Heart right ventricle (tissue), 16 donors: ENCODE results near the gene SPNS2. TPM values are rescaled to one million over a fixed set of nuclear protein-coding genes. Genes with fewer than 3 reads are reported as not detected.
A peak's percentile ranks its signal among the peaks of the same experiment; 100 is the strongest.

Experiments
- ATAC-seq, 8 donors: fragments of 200-7000 bp; cut with Tn5 transposase; one replicate each; pipeline ENCODE4 v1.9.1; 2020; ENCODE audit warnings: mild to moderate bottlenecking in 8 of 8, moderate library complexity in 8 of 8, moderate number of reproducible peaks in 1 of 8
- DNase-seq, 2 donors: peaks; one replicate each; pipeline ENCODE4 v3.0.0-alpha.2; 2020
- H3K27ac ChIP-seq, 10 donors: fragments of 200-600 bp; sonication (generic) in 2 of 10; one replicate each; pipeline versions ENCODE4 v1.5.0 to v1.8.0; 2020 to 2022; ENCODE audit warnings: mild to moderate bottlenecking in 3 of 10
- H3K27me3 ChIP-seq, 7 donors: fragments of 200-600 bp; one replicate each; pipeline ENCODE4 v1.8.0; 2021 to 2022; ENCODE audit warnings: mild to moderate bottlenecking in 2 of 7
- H3K36me3 ChIP-seq, 9 donors: fragments of 200-600 bp; sonication (generic) in 1 of 9; one replicate each; pipeline versions ENCODE4 v1.5.0 to v1.8.0; 2020 to 2022; ENCODE audit warnings: mild to moderate bottlenecking in 2 of 9
- H3K4me1 ChIP-seq, 9 donors: fragments of 200-600 bp; sonication (generic) in 1 of 9; one replicate each; pipeline versions ENCODE4 v1.5.0 to v1.8.0; 2020 to 2022; ENCODE audit warnings: mild to moderate bottlenecking in 4 of 9
- H3K4me3 ChIP-seq, 10 donors: fragments of 200-600 bp; sonication (generic) in 2 of 10; one replicate each; pipeline versions ENCODE4 v1.5.0 to v1.8.0; 2020 to 2022; ENCODE audit warnings: mild to moderate bottlenecking in 7 of 10, moderate library complexity in 2 of 10
- H3K9me3 ChIP-seq, 11 donors: fragments of 200-600 bp in 10 of 11; sonication (generic) in 2 of 11; one replicate each; pipeline versions ENCODE4 v1.5.0 to v1.8.0; 2013 to 2022; ENCODE audit warnings: mild to moderate bottlenecking in 2 of 11, control low read depth in 1 of 11, moderate library complexity in 1 of 11
- WGBS, 2 donors: extraction: QIAGEN DNeasy Blood & Tissue Kit; methylation state at CpG; one replicate each; pipeline ENCODE4 v1.1.7; 2013; ENCODE audit warnings: inconsistent platforms in 1 of 2; 5-methylcytosine and 5-hydroxymethylcytosine counted together
- intact Hi-C, 10 donors: fragments of 100-400 bp; cut with DNase I; formaldehyde crosslinking; loops; one replicate each; pipeline versions ENCODE4 v1.11.1 to v1.14.2; 2022
- polyA plus RNA-seq, 2 donors: library from polyadenylated mRNA; stranded (reverse); fragments of 200-250 nt; gene quantifications; one replicate each; pipeline ENCODE4 v1.2.3, GENCODE V29; 2013
- total RNA-seq, 10 donors: library from RNA; stranded (reverse); fragmentation: NEBNext Ultra II Directional in 3 of 10; extraction: Animal tissue kit (Norgen Biotek cat#: 25700) in 3 of 10; gene quantifications; one replicate each; pipeline versions ENCODE4 v1.2.1 to v1.2.4, GENCODE V29; 2021 to 2023
- TF ChIP-seq, protein P1 (sequence below), 9 donors: fragments of 200-600 bp; sonication (generic) in 2 of 9; IDR thresholded peaks; one replicate each; pipeline versions ENCODE4 v1.5.0 to v1.8.0; 2021 to 2022; ENCODE audit warnings: antibody characterized with exemption in 9 of 9, mild to moderate bottlenecking in 5 of 9, moderate library complexity in 1 of 9
- donor health status: Arrhythmogenic right ventricular cardiomyopathy.
- donor health status: ischemic (EF 13 %, LVEDD 7.1; RV severe dilation, severe dysfunction).
- donor health status: healthy with polysubstance abuse.
- donor health status: DM: no; HTN: yes; CAD: no.
- donor health status: DM: no; HTN: no; CAD: no.
- donor health status: ischemic (EF 25% LVEDD 6.9; RV normal size, moderate dysfunction).
- donor health status: ischemic (EF 25% LVEDD 5.7; RV mildly dilated, moderate dysfunction).
- donor health status: healthy.
- donor health status: DM: yes; HTN: yes; CAD: no.
- donor health status: Ischemic cardiomyopathy.
- donor health status: ischemic (EF 35%, LVEDD 5.7; RV mildly dilated, moderate dysfunction).
- donor health status: nonischemic (EF 11% LVEDD 7.7; RV severe dilation, severe dysfunction).
- donor health status: DM: yes; HTN: yes; CAD: no.
- donor health status: PGD.
- donor health status: ischemic (EF 29% LVEDD 5.4; RV normal size, mild dysfunction).
- donor health status: nonischemic (EF 23%, LVEDD 6.1; RV moderate dilation, normal function).

SPNS2 gene
- total and polyA plus RNA-seq, 12 donors, result 4.5 to 27.7 (median 9.8) TPM

DNA sequence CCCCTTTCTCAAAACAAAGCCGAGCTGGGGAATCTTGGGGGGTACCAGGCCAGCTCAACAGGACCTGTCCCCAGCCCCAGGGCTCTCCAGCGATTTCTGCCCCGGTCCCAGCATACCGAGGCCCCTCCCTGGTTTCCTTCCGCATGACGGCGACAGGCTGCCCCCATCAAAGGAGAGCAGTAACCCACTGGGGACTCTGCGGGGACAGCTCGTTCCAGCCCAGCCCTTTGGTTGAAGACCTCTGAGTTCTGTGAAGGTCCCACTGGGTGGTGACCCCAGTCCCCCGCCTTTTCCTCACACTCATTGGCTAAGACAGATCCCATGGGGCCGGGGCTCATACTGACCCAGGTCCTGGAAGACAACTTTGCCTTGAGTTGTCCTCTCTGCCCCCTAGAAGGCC, 89.7 kb downstream of the SPNS2 start:
- WGBS, 2 donors, result 50 to 60% methylated on average over 11 of the region's 11 CpGs
- H3K4me3 ChIP-seq, result peak overlapping the region in 4 of 10 donors; percentile 3 to 11 (median 8)

More for the DNA sequence above, 89.7 kb downstream of the SPNS2 start:
- intact Hi-C loops, result loop anchor here in 1 of 10 donors (2.0 kb wide), 1 partner anchor 16 kb away; no protein-coding TSS in a partner anchor
- ATAC-seq (peak in 6 of 8 donors; percentile 1 to 59 (median 28)), DNase-seq (peak in 1 of 2 donors; percentile 65)
- Histone ChIP-seq H3K27ac (peak overlapping the region; percentile 66 to 86 (median 76)), H3K9me3 (no peaks in the 10 kb centered on the region), H3K36me3 (no peaks in the 10 kb centered on the region), H3K27me3 (peaks cover 0 to 29% (median 15%) of the 10 kb centered on the region in 7 donors), H3K4me1 (peaks cover 16 to 66% (median 52%) of the 10 kb centered on the region in 9 donors)
- TF ChIP-seq, protein P1, sequence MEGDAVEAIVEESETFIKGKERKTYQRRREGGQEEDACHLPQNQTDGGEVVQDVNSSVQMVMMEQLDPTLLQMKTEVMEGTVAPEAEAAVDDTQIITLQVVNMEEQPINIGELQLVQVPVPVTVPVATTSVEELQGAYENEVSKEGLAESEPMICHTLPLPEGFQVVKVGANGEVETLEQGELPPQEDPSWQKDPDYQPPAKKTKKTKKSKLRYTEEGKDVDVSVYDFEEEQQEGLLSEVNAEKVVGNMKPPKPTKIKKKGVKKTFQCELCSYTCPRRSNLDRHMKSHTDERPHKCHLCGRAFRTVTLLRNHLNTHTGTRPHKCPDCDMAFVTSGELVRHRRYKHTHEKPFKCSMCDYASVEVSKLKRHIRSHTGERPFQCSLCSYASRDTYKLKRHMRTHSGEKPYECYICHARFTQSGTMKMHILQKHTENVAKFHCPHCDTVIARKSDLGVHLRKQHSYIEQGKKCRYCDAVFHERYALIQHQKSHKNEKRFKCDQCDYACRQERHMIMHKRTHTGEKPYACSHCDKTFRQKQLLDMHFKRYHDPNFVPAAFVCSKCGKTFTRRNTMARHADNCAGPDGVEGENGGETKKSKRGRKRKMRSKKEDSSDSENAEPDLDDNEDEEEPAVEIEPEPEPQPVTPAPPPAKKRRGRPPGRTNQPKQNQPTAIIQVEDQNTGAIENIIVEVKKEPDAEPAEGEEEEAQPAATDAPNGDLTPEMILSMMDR (IDR thresholded peaks at IDR 0.05), result no peak

Other genes with a start within 250 kb of the SPNS2 start
- 10 to 100 TPM; 18.7 to 34.4 (median 24.4) TPM for gene ANKFY1, start 234.9 kb upstream of the SPNS2 start, total RNA-seq
- gene ANKFY1, start 234.9 kb upstream of the SPNS2 start, polyA plus RNA-seq, result 10 to 100 TPM in 1 of 2 donors, 1 to 10 TPM in 1; 8.6 to 12.8 TPM
- gene UBE2G1, start 132.2 kb upstream of the SPNS2 start, total RNA-seq, result 100 to 1,000 TPM in 6 of 10 donors, 10 to 100 TPM in 4; 82.1 to 119 (median 104) TPM
- gene UBE2G1, start 132.2 kb upstream of the SPNS2 start, polyA plus RNA-seq, result 10 to 100 TPM; 14.9 to 41.1 TPM
- 1 to 10 TPM in 5 of 10 donors, under 1 TPM in 4, not detected in 1; 0.22 to 4.2 (median 1.3) TPM for gene SPNS3, start 64.9 kb upstream of the SPNS2 start, total RNA-seq
- under 1 TPM; 0.13 to 0.59 TPM for gene SPNS3, start 64.9 kb upstream of the SPNS2 start, polyA plus RNA-seq
- 10 to 100 TPM; 18.7 to 30.3 (median 21.7) TPM for gene MYBBP1A, start 56.5 kb downstream of the SPNS2 start, total RNA-seq
- 10 to 100 TPM; 25.4 to 25.7 TPM for gene MYBBP1A, start 56.5 kb downstream of the SPNS2 start, polyA plus RNA-seq
- gene GGT6, start 61.7 kb downstream of the SPNS2 start, total RNA-seq, result under 1 TPM in 4 of 10 donors, not detected in 6; 0.08 to 0.19 (median 0.12) TPM
- gene GGT6, start 61.7 kb downstream of the SPNS2 start, polyA plus RNA-seq, result under 1 TPM; 0.03 to 0.15 TPM
- 10 to 100 TPM in 9 of 10 donors, 1 to 10 TPM in 1; 7.8 to 84.1 (median 23.4) TPM for gene SMTNL2, start 85.6 kb downstream of the SPNS2 start, total RNA-seq
- gene SMTNL2, start 85.6 kb downstream of the SPNS2 start, polyA plus RNA-seq, result 10 to 100 TPM in 1 of 2 donors, 1 to 10 TPM in 1; 2.7 to 11.8 TPM
- 1 to 10 TPM in 1 of 10 donors, under 1 TPM in 6, not detected in 3; 0.11 to 1.3 (median 0.16) TPM for gene ALOX15, start 142.8 kb downstream of the SPNS2 start, total RNA-seq
- not detected for gene ALOX15, start 142.8 kb downstream of the SPNS2 start, polyA plus RNA-seq
- gene PELP1, start 205.3 kb downstream of the SPNS2 start, total RNA-seq, result 10 to 100 TPM; 28.6 to 41.9 (median 35.2) TPM
- 10 to 100 TPM; 14.4 to 29.3 TPM for gene PELP1, start 205.3 kb downstream of the SPNS2 start, polyA plus RNA-seq
- 10 to 100 TPM; 10.8 to 53.5 (median 17.2) TPM for gene ARRB2, start 211.8 kb downstream of the SPNS2 start, total RNA-seq
- 10 to 100 TPM; 13.4 to 33.4 TPM for gene ARRB2, start 211.8 kb downstream of the SPNS2 start, polyA plus RNA-seq
- 10 to 100 TPM; 11.9 to 21.7 (median 17.5) TPM for gene MED11, start 232.5 kb downstream of the SPNS2 start, total RNA-seq
- 10 to 100 TPM; 23.9 to 57.1 TPM for gene MED11, start 232.5 kb downstream of the SPNS2 start, polyA plus RNA-seq
- gene ZMYND15, start 241.0 kb downstream of the SPNS2 start, total RNA-seq, result 1 to 10 TPM in 1 of 10 donors, under 1 TPM in 8, not detected in 1; 0.15 to 2.1 (median 0.38) TPM
- gene ZMYND15, start 241.0 kb downstream of the SPNS2 start, polyA plus RNA-seq, result under 1 TPM; 0.20 to 0.22 TPM
- gene CXCL16, start 241.0 kb downstream of the SPNS2 start, total RNA-seq, result 10 to 100 TPM in 1 of 10 donors, 1 to 10 TPM in 9; 2.8 to 29.6 (median 4.2) TPM
- gene CXCL16, start 241.0 kb downstream of the SPNS2 start, polyA plus RNA-seq, result 1 to 10 TPM; 1.5 to 3.3 TPM